Muscle layer of duodenum (tissue), 2 donors: ENCODE results near the gene LGALS3BP.
"Not testable (repeated sequence)": the region's sequence is repeated elsewhere in the genome, so short reads cannot be mapped to it uniquely, and the experiment has no call there.

ENCODE experiments used
- H3K27ac ChIP-seq: one replicate; pipeline ENCODE4 v1.7.0; 2013; ENCODE audit warnings: mild to moderate bottlenecking, low read length
- H3K27me3 ChIP-seq: one replicate; pipeline ENCODE4 v1.7.0; 2013; ENCODE audit warnings: low read depth, mild to moderate bottlenecking, control low read depth, low read length
- H3K36me3 ChIP-seq, 2 donors: one replicate each; pipeline ENCODE4 v1.7.0; 2013; ENCODE audit warnings: low read length in 2 of 2, control low read depth in 1 of 2, mild to moderate bottlenecking in 1 of 2; ENCODE audit not compliant: insufficient read depth in 2 of 2, control insufficient read depth in 1 of 2
- H3K4me1 ChIP-seq, 2 donors: one replicate each; pipeline ENCODE4 v1.7.0; 2013; ENCODE audit warnings: low read length in 2 of 2, mild to moderate bottlenecking in 2 of 2, control low read depth in 1 of 2, moderate library complexity in 1 of 2; ENCODE audit not compliant: insufficient read depth in 2 of 2, control insufficient read depth in 1 of 2
- H3K4me3 ChIP-seq, 2 donors: one replicate each; pipeline ENCODE4 v1.7.0; 2013; ENCODE audit warnings: low read length in 2 of 2, low read depth in 1 of 2, mild to moderate bottlenecking in 1 of 2
- H3K9me3 ChIP-seq, 2 donors: one replicate each; pipeline ENCODE4 v1.7.0; 2013; ENCODE audit warnings: low read length in 2 of 2, control low read depth in 1 of 2, mild to moderate bottlenecking in 1 of 2; ENCODE audit not compliant: control insufficient read depth in 1 of 2
- donor health status: healthy.

LGALS3BP gene

DNA sequence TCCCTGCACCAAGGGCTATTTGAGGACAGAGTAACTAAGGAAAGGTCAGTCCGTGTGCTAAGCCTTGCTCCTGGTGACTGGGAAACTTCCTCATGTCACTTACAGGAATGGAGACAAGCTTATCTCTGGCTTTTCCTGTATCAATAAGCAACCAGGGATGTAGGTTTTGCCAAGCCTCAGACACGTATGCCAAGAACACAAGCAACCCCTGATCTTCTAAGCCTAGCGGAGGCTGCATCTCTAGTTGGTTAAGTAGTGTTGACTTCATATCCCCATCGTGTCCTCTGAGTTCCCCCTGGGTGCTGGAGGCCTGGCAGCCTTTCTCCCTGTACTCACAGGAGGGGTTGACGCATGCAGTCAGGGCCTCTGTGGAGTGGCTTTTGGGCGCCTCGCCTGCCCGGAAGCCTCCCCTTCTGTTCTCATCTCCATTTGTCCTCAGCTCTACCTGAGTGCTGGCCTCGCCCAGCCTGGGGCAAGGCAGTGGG is 42.8 kb upstream of the LGALS3BP start:
- Histone ChIP-seq H3K4me1 (peaks cover 18 to 41% of the 10 kb centered on the region in 2 donors), H3K9me3 (no peaks in the 10 kb centered on the region), H3K27me3 (no peaks in the 10 kb centered on the region), H3K36me3 (no peaks in the 10 kb centered on the region), H3K27ac (peak overlapping the region; percentile 11), H3K4me3 (no peak overlapping the region)

GRCh38 chr17:79021929-79022328 is 42.2 kb upstream of the LGALS3BP start:
- H3K4me3 ChIP-seq, H3K27ac ChIP-seq, H3K36me3 ChIP-seq, H3K9me3 ChIP-seq, H3K27me3 ChIP-seq: not testable (repeated sequence)
- peaks cover 13 to 35% of the 10 kb centered on the region in 2 donors for H3K4me1 ChIP-seq

GRCh38 chr17:79020631-79021301 is 41.0 kb upstream of the LGALS3BP start:
- peak overlapping the region; percentile 0 for H3K27ac ChIP-seq
- no peak overlapping the region for H3K4me3 ChIP-seq
- H3K4me1 ChIP-seq = peaks cover 8 to 26% of the 10 kb centered on the region in 2 donors
- H3K9me3 ChIP-seq = no peaks in the 10 kb centered on the region
- H3K36me3 ChIP-seq = no peaks in the 10 kb centered on the region
- H3K27me3 ChIP-seq = no peaks in the 10 kb centered on the region

DNA sequence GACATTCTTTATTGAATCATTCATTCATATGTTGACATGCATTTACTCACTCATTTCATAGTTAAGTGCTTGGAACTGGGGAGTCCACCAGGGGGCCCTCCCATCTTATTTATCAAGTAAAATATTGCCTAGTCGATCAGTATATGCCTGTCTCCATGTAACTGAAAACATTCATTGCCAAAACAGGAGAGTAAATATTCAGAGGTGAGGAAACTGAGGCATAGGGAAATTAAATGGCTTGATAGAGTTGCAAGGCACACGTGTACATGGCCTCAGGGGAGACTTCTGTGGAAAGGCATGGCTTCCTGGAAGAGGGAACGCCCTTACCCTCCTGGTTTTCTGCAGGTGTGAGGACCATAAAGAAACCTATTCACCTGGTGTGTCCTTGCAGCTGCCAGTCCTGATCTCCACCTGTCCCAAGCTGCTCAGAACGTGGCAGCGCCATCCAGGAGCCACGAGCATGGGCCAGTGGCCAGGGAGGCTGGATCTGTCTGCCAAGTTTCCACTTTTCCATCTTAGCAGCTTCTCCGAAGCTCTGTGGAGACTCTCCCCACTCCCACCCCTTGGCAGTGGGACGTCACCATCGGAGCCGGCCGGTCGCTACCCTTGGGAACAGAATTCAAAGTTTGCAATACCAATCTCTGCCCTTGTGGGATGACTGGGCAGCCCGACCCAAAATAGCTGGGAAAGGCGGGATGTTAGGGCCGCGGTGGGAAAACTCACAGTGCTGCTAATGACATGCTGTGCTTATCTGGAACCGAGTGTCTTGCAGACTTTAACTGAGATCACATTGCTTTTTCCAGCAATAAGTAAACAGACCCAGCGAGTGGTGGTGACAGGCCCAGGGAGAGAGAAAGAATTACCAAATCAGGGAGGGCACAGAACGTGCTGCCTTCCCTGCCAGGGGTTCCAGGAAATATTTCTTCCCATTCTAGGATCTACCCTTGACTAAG is 40.2 kb upstream of the LGALS3BP start:
- H3K27ac ChIP-seq = peak overlapping the region; percentile 39
- peaks cover 8 to 19% of the 10 kb centered on the region in 2 donors for H3K4me1 ChIP-seq
- H3K9me3 ChIP-seq = no peaks in the 10 kb centered on the region
- H3K4me3 ChIP-seq = peak overlapping the region; percentile 38 to 45
- H3K36me3 ChIP-seq = no peaks in the 10 kb centered on the region
- no peaks in the 10 kb centered on the region for H3K27me3 ChIP-seq

- Histone ChIP-seq H3K27me3 (no peaks in the 10 kb centered on the region), H3K9me3 (no peaks in the 10 kb centered on the region), H3K36me3 (no peaks in the 10 kb centered on the region), H3K27ac (peak overlapping the region; percentile 39), H3K4me1 (peaks cover 8 to 15% of the 10 kb centered on the region in 2 donors), H3K4me3 (no peak overlapping the region)
Observed at GRCh38 chr17:79019261-79019631, 39.5 kb upstream of the LGALS3BP start.

DNA sequence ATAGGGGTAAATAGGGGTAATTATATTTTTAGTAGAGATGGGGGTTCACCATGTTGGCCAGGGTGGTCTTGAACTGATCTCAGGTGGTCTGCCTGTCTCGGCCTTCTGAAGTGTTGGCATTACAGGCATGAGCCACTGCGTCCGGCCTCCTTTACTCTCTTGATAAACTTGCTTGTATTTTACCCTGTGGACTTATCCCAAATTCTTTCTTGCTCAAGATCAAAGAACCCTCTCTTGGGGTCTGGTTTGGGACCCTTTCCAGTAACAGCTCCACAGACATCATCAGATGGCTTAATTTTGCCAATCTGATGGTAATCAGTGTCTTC is 38.6 kb upstream of the LGALS3BP start:
- Histone ChIP-seq H3K36me3 (no peaks in the 10 kb centered on the region), H3K4me1 (peaks cover 8 to 10% of the 10 kb centered on the region in 2 donors), H3K4me3 (no peak overlapping the region), H3K27ac (no peak overlapping the region), H3K9me3 (no peaks in the 10 kb centered on the region), H3K27me3 (no peaks in the 10 kb centered on the region)

GRCh38 chr17:79017546-79018369 is 38.0 kb upstream of the LGALS3BP start:
- no peaks in the 10 kb centered on the region for H3K9me3 ChIP-seq
- no peaks in the 10 kb centered on the region for H3K27me3 ChIP-seq
- no peak overlapping the region for H3K4me3 ChIP-seq
- no peak overlapping the region for H3K27ac ChIP-seq
- no peaks in the 10 kb centered on the region for H3K36me3 ChIP-seq
- peaks cover 8% of the 10 kb centered on the region in 2 donors for H3K4me1 ChIP-seq

GRCh38 chr17:79014158-79014758 is 34.5 kb upstream of the LGALS3BP start:
- Histone ChIP-seq H3K4me1 (peaks cover 0 to 4% of the 10 kb centered on the region in 2 donors), H3K27ac (no peak overlapping the region), H3K4me3 (no peak overlapping the region), H3K27me3 (no peaks in the 10 kb centered on the region), H3K9me3 (no peaks in the 10 kb centered on the region), H3K36me3 (no peaks in the 10 kb centered on the region)

- Histone ChIP-seq H3K9me3 (no peaks in the 10 kb centered on the region), H3K36me3 (no peaks in the 10 kb centered on the region), H3K27ac (no peak overlapping the region), H3K4me3 (no peak overlapping the region), H3K27me3 (no peaks in the 10 kb centered on the region), H3K4me1 (peaks cover 11 to 14% of the 10 kb centered on the region in 2 donors)
Observed at GRCh38 chr17:79012563-79013134, 32.9 kb upstream of the LGALS3BP start.

DNA sequence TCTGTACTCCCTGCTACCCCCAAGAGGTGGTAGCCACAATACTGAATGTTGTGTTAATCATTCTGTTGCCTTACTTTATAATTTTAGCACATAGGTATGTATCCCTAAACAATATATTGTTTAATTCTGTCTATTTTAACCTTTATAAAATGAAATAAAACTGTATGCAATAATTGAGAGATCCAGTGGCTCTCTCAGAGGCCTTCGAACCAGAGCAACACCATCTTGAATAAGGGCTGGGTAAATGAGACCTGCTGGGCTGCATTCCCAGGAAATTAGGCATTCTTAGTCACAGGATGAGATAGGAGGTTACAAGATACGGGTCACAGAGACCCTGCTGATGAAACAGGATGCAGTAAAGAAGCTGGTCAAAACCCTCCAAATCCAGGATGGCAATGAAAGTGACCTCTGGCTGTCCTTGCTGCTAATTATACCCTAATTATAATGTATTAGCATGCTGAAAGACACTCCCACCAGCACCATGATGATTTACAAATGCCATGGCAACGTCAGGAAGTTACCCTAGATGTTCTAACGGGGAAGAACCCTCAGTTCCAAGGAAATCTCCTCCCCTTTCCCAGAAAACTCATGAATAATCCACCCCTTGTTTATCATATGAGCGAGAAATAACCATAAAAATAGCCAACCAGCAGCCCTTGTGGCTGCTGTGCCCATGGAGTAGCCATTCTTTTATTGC is 31.9 kb upstream of the LGALS3BP start:
- Histone ChIP-seq H3K4me1 (peaks cover 11 to 20% of the 10 kb centered on the region in 2 donors), H3K9me3 (no peaks in the 10 kb centered on the region), H3K27ac (no peak overlapping the region), H3K4me3 (no peak overlapping the region), H3K27me3 (no peaks in the 10 kb centered on the region), H3K36me3 (no peaks in the 10 kb centered on the region)
